Stimulated activated CD4-positive, alpha-beta T cell treated with anti-CD3 and anti-CD28 coated beads, Interleukin-1b, Interleukin-23, amount 100 ng/mL, for 48 hours (primary cell): Measurements from ENCODE around the gene ESYT3.
"Not testable (repeated sequence)": the region's sequence is repeated elsewhere in the genome, so short reads cannot be mapped to it uniquely, and the experiment has no call there.

Source experiments
- DNase-seq: peaks from one replicate; pipeline ENCODE4 v3.0.0-alpha.2; 2020

The ESYT3 gene

DNA sequence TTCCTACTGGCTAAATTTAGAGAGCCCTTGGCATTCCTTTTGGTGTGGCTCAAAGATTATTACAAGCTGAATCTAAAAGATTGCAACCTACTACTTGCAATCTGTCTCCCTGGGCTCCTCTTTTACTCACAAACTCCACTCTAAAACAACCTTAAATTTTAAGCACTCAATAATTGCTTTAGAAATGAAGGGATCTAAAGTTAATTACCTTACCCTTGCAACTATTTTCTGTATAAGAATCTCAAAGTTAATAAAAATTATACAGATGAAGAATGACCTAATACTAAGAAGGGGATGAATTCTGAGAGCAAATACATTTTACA lies 60.2 kb downstream of the ESYT3 start:
- DNase-seq = no peak

GRCh38 chr3:138495638-138496037 lies 61.2 kb downstream of the ESYT3 start:
- DNase-seq = not testable (repeated sequence)

GRCh38 chr3:138496436-138496835 lies 62.0 kb downstream of the ESYT3 start:
- DNase-seq = no peak

DNA sequence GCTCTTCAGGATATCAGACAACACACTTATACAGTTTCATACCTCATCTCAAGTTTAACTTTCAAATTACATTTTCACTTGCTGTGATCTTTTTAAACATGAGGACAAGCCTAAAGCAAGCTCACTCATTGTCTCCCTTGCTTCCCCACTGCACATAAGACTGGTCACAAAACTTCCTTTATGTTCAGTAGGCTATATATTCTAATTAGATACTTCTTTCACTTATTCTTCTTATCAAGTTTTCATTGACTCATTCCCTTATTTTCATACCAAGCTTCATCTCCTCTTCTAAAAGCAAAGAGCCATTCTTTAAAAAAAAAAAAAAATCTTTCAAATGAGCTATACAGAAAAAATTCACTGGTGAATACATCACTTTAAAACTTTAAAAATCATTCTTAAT lies 62.6 kb downstream of the ESYT3 start:
- no peak for DNase-seq

DNA sequence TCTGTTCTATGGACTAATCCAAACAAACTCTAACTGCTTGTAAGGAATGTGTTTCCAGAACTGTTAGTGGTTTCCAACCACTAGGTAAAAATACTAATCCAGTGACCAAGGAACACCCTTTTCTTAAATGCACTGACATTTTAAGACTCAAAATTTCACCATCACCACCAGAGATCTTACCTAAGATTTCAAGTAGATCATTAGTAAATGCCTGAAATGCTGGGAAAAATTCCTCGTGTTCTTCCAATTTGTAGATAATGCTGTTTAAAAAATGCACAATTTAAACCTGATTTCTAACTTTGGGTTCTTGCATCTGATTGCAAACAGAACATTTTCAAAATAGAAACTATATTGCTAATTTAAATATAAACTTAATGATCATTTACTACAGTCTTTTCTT lies 63.4 kb downstream of the ESYT3 start:
- no peak for DNase-seq

- no peak for DNase-seq
Measured at GRCh38 chr3:138498991-138499390, 64.6 kb downstream of the ESYT3 start.

DNA sequence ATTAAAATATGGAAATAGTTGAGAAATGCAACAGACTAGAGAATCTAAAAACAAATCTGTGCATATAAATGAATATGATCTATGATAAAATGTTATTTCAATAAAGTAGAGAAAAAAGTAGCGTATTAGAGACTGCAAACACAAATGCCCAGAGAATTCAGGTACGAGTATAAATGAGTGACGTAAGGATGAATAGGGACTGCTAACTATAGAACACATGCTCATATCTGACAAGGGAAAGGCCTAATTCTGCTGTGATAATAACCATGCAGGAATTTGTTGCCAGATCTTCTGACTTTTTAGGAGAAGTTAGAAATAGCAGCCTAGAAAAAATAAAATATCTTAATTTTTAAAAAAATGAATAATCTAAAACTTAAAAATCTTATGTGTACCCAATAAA lies 73.1 kb downstream of the ESYT3 start:
- DNase-seq = no peak

- DNase-seq = no peak
Measured at GRCh38 chr3:138509586-138509985, 75.2 kb downstream of the ESYT3 start.

GRCh38 chr3:138511945-138512344 lies 77.5 kb downstream of the ESYT3 start:
- no peak for DNase-seq

- no peak for DNase-seq
Measured at GRCh38 chr3:138513090-138513843, 78.9 kb downstream of the ESYT3 start.

- not testable (repeated sequence) for DNase-seq
Measured at GRCh38 chr3:138521445-138521844, 87.0 kb downstream of the ESYT3 start.
